CD4-positive, alpha-beta T cell treated with Interleukin-17A for 1 hour (primary cell): ENCODE data around the gene TNIP3.
"Not testable (repeated sequence)": the region's sequence is repeated elsewhere in the genome, so short reads cannot be mapped to it uniquely, and the experiment has no call there.

Experiments used
- DNase-seq: peaks from one replicate; pipeline ENCODE4 v3.0.0-alpha.2; 2020

Gene TNIP3, protein sequence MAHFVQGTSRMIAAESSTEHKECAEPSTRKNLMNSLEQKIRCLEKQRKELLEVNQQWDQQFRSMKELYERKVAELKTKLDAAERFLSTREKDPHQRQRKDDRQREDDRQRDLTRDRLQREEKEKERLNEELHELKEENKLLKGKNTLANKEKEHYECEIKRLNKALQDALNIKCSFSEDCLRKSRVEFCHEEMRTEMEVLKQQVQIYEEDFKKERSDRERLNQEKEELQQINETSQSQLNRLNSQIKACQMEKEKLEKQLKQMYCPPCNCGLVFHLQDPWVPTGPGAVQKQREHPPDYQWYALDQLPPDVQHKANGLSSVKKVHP

DNA sequence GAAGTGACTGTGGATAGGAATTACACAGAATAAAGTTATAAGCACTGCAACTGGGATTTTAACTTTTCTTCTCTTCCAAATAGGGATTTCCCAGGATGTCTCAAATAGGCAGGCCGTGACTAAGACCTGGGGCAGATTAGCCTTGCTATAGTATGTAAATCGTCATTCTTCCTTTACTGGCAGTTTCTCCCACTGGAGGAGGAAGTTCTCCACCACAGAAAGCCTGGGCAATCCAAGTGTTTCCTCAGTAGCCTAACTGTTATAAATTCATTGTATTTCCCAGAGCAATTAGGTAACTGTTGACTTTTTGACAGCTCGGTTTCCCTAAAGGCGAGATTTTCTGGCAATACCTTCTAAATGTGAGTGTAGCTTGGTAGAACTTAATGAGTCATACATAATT lies at the start of gene TNIP3:
TSS of gene TNIP3 (minus strand) at position 31 of the 400 bp plus-strand sequence. CDS start 196 bp downstream, outside the sequence.
- no peak for DNase-seq

DNA sequence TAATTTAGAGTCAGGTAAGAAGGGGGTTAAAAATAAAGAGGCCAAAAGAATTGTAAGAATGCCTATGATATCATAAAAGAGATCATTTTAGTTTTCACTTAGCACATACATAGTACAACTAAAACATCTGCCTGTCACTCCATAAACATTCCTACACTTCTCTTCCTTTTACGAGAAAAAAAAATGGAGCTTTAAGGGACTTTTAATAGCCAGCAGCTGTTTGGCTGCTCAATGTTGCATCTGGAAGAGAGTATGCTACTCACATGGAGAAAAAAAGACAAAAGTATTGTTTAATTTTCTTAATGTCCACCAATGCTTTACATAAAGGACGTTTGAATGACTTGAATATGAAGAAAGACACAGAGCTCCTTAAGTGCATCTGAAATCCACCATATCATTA lies 48.7 kb upstream of the TNIP3 start:
- DNase-seq, result no peak

DNA sequence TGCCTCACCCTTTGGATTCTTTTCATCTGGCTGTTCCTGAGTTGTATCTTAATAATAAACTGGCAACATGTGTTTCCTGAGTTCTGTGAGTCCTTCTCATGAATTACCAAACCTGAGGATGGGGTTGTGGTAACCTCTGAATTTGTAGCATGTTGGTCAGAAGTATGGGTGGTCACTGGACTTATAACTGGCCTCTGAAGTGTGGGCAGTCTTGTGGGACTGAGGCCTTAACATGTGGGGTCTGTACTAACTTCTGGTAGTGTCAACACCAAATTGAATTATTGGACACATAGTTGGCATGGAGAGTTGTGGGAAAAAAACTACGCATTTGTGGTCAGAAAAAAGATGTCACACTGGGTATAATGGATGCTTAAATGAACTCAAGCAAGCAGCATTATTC lies 45.0 kb upstream of the TNIP3 start:
- no peak for DNase-seq

DNA sequence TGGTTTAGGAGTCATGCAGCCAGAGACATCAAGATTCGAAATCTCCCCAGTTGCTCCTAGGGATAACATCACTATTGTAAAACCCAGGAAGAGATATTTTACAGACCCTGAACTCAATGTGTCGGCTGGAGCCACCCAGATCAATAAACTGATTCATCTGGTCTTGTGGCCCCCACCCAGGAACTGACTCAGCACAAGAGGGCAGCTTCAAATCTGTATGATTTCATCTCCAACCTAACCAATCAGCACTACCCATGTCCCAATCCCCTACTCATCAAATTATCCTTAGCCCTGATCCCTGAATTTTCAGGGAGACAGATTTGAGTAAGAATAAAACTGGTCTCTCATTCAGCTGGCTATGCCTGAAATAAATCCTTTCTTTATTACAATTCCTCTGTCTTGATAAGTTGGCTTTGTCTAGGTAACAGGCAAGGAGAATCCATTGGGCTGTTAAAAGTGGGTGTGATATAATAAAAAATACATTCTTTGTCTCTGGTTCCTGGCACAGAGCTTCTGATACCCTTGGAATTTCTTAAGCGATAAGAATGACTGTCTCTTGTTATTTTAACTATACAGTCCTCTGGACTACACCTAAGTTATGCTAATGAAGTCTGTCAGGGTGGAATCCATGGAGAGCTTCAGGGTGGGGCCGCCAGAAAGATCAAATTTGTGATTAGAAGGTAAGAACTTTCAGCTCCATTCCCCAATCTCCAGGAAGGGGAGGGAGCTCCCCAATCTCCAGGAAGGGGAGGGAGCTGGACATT lies 44.3 kb upstream of the TNIP3 start:
- DNase-seq, result no peak

DNA sequence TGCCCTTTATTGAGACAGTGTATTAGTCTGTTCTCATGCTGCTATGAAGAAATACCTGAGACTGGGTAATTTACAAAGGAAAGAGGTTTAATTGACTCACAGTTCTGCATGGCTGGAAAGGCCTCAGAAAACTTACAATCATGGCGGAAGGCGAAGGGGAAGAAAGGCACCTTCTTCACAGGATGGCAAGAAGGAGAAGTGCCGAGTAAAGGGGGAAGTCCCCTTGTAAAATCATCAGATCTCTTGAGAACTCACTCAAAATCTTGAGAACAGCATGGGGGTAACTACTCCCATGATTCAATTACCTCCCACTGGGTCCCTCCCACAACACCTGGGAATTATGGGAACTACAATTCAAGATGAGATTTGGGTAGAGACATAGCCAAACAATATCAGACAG lies 41.7 kb upstream of the TNIP3 start:
- not testable (repeated sequence) for DNase-seq

DNA sequence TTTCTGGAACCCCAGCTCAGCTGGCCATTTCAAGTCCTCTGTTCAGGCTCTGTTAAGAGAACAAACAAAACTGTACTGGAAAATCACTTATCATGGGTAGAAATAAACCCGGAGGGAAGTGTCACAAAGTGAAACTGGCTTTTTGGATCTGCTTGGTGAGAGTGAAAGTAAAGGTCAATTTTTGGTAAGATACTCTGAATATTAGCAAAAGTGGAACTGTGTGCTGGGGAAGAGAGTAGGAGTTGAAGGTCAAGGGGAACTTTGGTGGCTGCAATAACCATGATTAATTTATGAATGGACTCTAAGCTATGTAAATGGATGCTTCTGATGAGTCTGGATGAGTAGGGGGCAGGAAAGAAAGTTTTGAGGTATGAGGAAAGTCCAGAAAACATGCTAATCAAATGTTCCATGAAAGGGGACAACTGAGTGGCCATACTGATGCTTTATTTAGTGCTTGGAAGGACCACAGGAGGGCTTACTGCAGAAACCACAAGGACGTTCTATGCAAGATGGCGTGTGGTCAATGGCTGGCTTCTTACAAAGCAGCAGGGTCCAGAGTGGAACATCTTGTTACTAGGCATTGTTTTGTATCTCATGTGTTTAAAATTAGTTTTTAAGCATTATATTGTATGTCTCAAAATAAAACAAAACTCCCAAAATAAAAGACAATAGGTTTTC lies 36.8 kb upstream of the TNIP3 start:
- DNase-seq, result no peak

DNA sequence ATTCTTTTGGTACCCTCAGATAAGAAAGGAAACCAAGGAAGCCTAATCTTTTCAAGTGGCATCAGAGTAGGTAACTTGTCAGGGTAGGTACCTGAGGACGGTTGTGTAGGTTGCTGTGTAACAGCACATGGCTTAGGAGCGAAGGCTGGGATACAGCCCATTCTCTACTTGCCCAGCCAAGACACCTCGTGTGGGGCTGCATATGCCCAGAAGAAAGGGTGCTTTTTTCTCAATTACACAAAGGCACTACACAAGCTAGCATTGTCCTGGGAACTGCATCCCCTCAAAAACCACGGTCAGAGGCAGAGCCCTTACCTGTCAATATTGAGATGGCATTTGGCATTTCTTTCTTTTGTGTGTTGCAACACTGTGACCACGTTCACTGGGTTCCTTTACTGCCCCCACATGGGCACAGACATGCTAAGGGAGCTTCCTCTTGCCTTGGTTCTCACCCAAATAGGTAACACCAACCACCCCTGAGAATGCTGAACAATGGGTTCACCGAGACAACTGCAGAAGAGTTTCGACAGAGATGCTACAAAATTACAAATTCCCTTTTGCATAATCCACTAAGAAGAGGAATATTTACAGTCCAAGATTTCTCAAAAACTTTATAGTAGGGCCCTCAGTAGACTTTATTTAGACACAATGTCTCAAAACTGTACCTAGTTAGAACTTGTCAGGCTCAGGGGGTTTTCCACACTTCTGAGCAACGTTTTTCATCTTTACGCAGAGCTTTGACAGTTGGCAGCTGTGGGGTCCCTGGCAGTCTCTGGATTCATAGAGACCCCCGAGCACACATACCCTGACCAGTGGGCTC lies 35.8 kb upstream of the TNIP3 start:
- DNase-seq, result peak; percentile 61

DNA sequence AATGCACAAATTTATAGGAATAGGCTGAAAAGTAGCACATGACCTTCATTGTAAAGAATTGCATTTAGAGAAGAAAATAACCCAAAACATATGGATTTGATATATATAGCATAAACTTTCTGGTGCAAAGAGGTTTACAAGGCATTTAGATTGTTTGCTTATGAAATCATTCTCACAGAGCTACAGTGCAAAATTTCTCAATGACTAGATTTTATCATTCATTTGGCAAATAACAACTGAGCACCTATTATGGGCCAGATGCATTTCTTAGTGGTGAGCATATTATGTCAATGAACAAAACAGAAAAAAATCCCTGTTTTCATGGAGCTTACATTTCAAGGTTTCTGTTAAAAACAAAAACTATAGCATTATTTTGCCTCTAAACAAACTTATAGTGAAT lies 34.1 kb upstream of the TNIP3 start:
- DNase-seq, result no peak

DNA sequence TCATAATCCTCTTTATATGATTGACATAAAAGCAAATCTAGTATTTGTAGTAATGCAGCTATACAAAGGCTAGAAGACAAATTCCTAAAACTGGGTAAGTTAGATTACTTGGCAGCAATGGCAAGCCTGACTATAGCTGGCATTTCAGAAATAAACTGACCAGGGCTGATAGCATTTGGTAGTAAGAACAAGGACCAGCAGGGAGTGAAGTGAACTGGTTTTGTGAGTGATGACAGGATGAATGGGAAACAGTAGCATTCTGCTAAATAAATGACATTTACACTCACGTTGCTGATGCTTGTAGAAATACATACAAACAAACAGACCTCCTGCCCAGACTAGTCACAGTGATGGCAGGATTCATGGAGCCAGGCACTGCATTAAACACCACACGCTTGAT lies 31.5 kb upstream of the TNIP3 start:
- DNase-seq, result no peak

DNA sequence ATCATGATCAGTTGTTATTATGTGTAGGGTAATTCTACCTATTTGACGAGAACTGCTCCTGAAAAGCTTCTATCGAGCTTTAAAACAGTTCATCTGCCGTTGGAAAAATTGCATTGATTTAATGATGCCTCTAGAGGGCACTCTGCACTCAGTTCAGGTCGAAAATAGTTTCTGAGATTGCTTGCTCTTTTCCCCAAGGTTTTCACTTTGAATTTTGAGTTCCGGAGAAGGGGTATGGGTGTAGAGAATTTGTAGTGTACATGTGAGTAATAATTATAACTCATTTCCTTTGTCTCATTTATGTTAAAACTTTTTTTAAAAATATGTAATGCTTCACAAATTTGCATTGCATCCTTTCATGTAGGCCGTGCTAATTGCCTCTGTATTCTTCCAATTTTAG lies 28.4 kb upstream of the TNIP3 start:
- DNase-seq, result peak; percentile 69

DNA sequence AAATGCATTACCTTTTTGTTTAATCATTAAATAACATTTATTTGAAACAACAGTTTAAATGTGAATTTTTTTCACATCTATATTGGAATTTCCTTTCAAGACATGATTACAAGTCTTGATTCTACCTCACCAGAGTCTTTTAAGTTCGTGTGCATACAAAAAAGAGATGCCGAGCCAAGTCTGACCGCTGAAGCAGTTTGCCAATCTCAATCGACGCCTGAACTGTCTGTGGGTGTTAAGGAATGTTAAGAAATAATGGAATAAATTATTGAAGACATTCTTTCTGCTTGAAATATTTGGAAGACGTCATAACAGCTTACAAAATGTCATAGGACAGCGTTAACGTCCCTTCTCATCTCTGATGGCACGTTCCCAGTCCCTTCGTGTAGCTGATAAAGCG lies 27.9 kb upstream of the TNIP3 start:
- no peak for DNase-seq

DNA sequence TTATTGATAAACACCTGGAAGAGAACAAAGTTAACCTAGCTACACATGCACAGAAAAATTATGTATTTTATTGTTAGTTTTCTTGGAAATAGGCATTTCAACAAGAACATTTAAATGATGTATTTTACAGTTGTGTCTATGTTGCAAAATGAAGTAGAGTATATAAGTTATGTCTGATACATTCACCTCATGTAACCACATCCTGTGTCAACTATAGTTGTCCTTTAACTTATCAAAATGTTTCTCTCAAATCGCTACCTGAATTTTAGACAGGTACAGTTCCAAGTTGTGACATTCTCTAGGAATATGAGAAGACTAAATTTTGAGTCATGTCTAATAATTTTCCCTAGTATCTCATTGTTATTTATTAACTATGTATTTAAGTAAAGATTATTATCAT lies 27.2 kb upstream of the TNIP3 start:
- peak; percentile 39 for DNase-seq

DNA sequence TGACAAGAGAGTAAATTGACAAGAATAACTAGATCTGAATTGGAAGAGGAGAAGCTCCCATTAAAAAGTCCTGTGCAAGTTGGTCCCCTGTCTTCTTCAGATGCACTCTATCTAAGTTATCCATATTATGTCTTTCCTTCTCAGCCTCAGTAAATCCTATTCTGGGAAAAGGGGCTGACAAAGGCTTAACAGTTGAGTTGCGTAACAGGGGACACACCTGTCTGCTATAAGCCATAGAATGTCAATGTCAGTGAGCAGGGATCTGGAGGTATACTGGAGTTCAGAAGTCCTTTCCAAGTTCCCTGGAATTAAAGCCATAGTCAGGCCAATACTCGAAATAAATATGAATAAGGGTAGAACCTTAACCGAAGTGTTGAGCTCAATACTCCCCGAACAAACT lies 26.3 kb upstream of the TNIP3 start:
- DNase-seq, result no peak

DNA sequence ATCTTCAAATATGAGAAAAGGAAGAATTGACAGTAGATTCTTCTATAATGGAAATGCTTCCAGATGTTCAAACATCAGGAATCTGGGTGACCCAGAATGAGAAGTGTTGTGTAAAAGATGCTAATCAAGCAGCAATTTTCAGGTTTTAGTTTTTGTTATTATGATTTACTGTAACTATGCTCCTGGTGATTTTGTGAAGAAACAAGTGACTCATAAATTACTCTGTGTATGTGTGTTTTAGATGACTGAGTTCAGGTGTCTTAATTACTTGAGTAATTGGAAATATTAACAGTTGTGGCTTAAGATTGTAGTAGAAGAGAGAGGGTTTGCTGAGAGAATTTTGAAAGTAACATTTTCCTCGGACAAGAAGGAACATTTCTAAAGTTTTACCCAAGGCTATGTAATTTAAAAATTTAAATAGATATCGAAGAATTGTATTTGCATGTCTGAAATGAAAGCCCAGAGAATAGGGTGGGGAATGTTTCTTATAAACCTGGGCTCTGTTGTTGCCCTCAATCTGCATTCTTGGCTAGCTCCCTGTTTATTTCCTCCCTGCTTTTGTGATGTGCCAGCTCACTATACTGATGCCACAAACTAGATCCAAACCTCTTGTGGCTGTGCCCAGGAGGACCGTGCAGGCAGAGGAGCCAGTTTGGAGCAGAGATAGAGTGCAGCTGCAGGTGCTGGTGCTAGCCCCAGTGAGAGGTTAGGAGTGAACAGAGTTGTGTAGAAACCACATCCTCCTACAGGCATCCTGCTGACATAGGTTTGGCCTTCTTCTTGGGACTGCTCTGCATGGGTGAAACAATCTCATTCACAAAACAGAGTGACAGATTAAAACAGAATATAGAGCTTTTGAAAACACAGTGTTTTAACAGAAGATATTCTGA lies 25.4 kb upstream of the TNIP3 start:
- DNase-seq, result peak; percentile 72

DNA sequence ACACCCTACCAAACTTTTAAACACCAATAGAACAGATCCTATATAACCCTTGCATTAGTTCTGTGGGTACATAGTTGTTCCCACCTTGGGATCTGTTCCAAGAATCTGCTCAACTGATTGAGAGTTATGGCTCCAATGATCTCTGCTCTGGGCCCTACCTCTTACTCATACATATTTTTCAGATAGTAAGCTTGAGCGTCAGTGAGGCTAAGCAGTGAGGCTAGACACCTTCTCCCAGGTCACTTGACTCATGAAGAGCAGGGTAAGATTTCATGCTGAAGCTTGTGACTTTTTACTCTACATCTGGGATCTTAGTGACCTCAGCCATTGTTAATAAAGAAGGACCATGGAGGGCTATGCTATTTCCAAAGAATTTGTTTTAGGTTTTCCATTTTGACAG lies 23.1 kb upstream of the TNIP3 start:
- DNase-seq, result no peak

DNA sequence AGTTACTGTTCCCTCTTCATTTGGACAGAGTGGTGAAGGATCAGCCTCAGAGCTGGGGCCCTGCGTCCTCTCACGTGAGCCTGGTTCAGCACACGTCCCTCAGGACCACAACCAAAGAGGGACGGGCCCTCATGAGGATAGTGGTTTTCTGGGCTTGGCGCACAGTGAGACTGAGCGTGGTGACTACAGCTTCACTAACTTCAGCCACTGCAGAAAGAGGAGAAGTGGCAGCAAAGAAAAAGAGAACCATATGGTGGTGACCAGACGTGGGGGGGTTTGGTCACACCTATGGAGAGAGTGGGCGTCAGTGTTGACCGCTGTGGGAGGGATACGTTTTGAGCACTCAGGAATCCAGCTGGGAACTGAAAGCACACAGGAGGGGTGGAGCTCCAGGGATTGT lies 21.8 kb upstream of the TNIP3 start:
- DNase-seq, result no peak

DNA sequence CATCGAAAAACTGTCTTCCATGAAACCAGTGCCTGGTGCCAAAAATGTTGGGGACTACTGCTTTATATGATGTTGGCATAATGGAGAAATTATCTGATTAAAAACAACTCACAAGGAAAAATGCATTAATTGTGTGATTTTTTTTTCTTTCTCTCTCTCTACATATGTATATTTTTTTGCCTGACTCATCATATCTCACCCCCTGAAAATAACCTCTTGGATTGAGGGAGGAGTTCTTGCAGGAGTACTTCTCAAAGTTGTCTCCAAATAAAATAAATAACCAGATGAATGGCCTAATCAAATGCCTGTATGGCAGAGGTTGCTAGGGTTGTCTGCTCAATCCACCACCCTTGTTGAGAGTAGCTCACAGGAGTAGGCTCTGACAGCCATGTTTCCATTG lies 19.9 kb upstream of the TNIP3 start:
- DNase-seq, result no peak

DNA sequence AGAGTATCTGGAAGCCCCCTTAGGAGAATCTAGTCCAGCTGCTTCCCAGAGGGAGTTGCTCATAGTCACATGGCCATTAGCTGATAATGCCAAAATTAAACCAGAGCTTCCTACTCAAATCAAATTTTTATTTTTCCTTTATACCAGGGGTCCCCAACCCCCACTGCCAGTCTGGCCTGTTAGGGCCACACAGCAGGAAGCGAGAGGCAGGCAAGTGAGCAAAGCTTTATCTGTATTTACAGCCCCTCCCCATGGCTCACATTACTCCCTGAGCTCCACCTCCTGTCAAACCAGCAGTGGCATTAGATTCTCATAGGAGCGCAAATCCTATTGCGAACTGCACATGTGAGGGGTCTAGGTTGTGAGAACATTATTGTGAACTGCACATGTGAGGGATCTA lies 19.2 kb upstream of the TNIP3 start:
- DNase-seq, result peak; percentile 35

DNA sequence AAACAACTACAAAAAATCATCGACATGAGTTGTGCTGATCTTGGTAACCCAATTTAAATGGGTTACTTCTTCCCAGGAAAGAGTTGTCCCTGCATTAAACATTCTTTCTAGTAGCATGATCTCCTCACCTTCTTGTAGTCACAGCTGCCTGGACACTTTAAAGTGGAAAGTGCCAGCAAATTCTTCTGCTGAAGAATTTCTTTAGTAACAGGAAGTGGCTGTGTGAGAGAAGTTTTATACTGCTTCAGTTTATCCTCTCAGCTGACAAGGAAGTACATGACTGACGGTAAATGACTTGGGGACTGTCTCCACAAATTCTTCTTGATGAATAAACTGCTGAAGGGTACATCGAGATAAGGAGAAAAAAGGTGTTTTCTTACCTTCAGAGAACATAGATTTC lies 18.2 kb upstream of the TNIP3 start:
- peak; percentile 76 for DNase-seq

DNA sequence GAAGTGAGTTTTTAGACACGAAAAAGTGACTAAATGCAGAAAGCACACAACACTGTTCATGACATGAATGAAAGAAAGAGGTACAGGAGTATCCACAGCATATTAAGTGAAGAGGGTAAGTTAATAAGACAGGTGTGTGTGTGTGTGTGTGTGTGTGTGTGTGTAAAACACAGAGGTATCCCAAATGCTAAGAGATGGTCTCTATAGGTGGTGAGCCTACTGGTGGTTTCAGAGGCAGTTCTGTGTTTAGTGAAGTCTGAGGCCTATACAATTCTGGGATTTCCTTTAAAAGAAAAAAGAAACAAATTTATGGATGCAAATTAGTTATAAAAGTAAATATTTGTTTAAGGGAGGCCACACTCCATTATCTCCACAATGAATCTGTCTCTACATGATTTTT lies 17.4 kb upstream of the TNIP3 start:
- peak; percentile 29 for DNase-seq

DNA sequence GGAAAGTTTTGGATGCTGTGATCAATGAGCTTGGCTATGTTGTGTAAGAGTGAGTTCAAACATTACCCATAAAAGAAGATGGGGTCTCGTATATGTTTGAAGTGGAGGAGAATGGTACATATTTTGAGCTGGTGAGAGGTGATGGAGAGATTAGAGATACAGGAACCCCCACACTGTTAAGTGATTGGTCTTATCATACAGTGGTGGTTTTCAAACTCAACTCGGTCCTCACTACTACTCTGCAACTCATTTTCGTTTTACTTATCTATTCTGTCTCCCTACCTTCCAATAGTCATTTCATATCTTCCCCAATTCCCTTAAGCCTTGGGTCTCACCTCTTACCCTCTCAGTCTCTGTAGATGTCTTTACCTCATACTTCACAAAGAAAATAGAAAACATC lies 16.4 kb upstream of the TNIP3 start:
- DNase-seq, result peak; percentile 31
